MM.1S (cell line): ENCODE results near the gene DAAM1.

Source experiments
- DNase-seq: peaks from one replicate; pipeline ENCODE4 v3.0.0-alpha.2; 2015
- H2AFZ ChIP-seq: fragments of 300-600 bp; sonication (generic); 2 replicates; pipeline ENCODE4 v1.6.0; 2016; ENCODE audit warnings: antibody characterized with exemption, low read length
- H3F3A ChIP-seq: fragments of 300-600 bp; sonication (generic); 2 replicates; pipeline ENCODE4 v1.6.1; 2016; ENCODE audit warnings: mild to moderate bottlenecking, antibody characterized with exemption, low read length, moderate library complexity, mixed read lengths; ENCODE audit not compliant: insufficient read depth
- H3K27ac ChIP-seq: fragments of 300-600 bp; sonication (generic); 2 replicates; pipeline ENCODE4 v1.5.1; 2016; ENCODE audit warnings: mild to moderate bottlenecking, low read length
- H3K27me3 ChIP-seq: fragments of 300-600 bp; sonication (generic); replicated peaks from 2 replicates; pipeline ENCODE4 v1.6.0; 2016; ENCODE audit warnings: low read length; ENCODE audit not compliant: insufficient read depth
- H3K36me3 ChIP-seq: fragments of 300-600 bp; sonication (generic); replicated peaks from 2 replicates; pipeline ENCODE4 v1.6.1; 2016; ENCODE audit warnings: mild to moderate bottlenecking, low read length, mixed read lengths; ENCODE audit not compliant: insufficient read depth
- H3K4me1 ChIP-seq: fragments of 300-600 bp; sonication (generic); 2 replicates; pipeline ENCODE4 v1.6.1; 2016; ENCODE audit warnings: low read length, mixed read lengths
- H3K4me2 ChIP-seq: fragments of 300-600 bp; sonication (generic); 2 replicates; pipeline ENCODE4 v1.6.0; 2016; ENCODE audit warnings: low read depth, low read length
- H3K4me3 ChIP-seq: fragments of 300-600 bp; sonication (generic); 2 replicates; pipeline ENCODE4 v1.5.1; 2016; ENCODE audit warnings: low read length, mixed read lengths
- H3K79me2 ChIP-seq: fragments of 300-600 bp; sonication (generic); 2 replicates; pipeline ENCODE4 v1.6.1; 2016; ENCODE audit warnings: mixed run types, low read length, mixed read lengths
- H3K9ac ChIP-seq: fragments of 300-600 bp; sonication (generic); 2 replicates; pipeline ENCODE4 v1.6.1; 2016; ENCODE audit warnings: low read length, mixed read lengths
- H3K9me2 ChIP-seq: fragments of 300-600 bp; sonication (generic); replicated peaks from 2 replicates; pipeline ENCODE4 v1.6.1; 2016; ENCODE audit warnings: mild to moderate bottlenecking, low read length, mixed read lengths; ENCODE audit not compliant: insufficient read depth
- H3K9me3 ChIP-seq: fragments of 300-600 bp; sonication (generic); replicated peaks from 2 replicates; pipeline ENCODE4 v1.6.1; 2016; ENCODE audit warnings: mild to moderate bottlenecking, low read length, mixed read lengths; ENCODE audit not compliant: insufficient read depth
- H4K20me1 ChIP-seq: fragments of 300-600 bp; sonication (generic); 2 replicates; pipeline ENCODE4 v1.6.1; 2016; ENCODE audit warnings: mild to moderate bottlenecking, low read length, moderate library complexity, mixed read lengths; ENCODE audit not compliant: insufficient read depth
- CTCF ChIP-seq: fragments of 300-600 bp; sonication (generic); IDR thresholded peaks from 2 replicates; pipeline ENCODE4 v1.5.1; 2016; ENCODE audit warnings: antibody characterized with exemption, low read length, mixed read lengths
- EZH2 ChIP-seq: fragments of 300-600 bp; sonication (generic); optimal IDR thresholded peaks from 2 replicates; pipeline ENCODE3; 2017; ENCODE audit warnings: low read depth, mild to moderate bottlenecking, antibody characterized with exemption, low read length, mixed read lengths
- EZH2phosphoT487 ChIP-seq: fragments of 300-600 bp; sonication (generic); IDR thresholded peaks from 2 replicates; pipeline ENCODE4 v1.6.1; 2018; ENCODE audit warnings: antibody characterized with exemption, low read length

DAAM1 gene

GRCh38 chr14:59189091-59189785 is 771 bp downstream of the DAAM1 start:
- Histone ChIP-seq H2AFZ (peak overlapping the region; percentile 72), H4K20me1 (no peaks in the 10 kb centered on the region), H3K9me3 (no peaks in the 10 kb centered on the region), H3K79me2 (peaks cover 9% of the 10 kb centered on the region; the same call in 1 of the 2 replicates), H3K9ac (peak overlapping the region; percentile 77), H3K36me3 (no peaks in the 10 kb centered on the region), H3F3A (0 out of 2 replicates have a peak, but pooled peaks cover 3% of the 10 kb centered on the region), H3K27me3 (no peaks in the 10 kb centered on the region), H3K27ac (peak overlapping the region; percentile 61; the same call in 1 of the 2 replicates), H3K4me2 (peak overlapping the region; percentile 91), H3K9me2 (no peaks in the 10 kb centered on the region), H3K4me3 (peak overlapping the region; percentile 85), H3K4me1 (peaks cover 7% of the 10 kb centered on the region; the same call in 1 of the 2 replicates)
- no peak for TF ChIP-seq EZH2phosphoT487
- no peak for TF ChIP-seq CTCF
- TF ChIP-seq EZH2, result no peak
- DNase-seq, result peak; percentile 6

DNA sequence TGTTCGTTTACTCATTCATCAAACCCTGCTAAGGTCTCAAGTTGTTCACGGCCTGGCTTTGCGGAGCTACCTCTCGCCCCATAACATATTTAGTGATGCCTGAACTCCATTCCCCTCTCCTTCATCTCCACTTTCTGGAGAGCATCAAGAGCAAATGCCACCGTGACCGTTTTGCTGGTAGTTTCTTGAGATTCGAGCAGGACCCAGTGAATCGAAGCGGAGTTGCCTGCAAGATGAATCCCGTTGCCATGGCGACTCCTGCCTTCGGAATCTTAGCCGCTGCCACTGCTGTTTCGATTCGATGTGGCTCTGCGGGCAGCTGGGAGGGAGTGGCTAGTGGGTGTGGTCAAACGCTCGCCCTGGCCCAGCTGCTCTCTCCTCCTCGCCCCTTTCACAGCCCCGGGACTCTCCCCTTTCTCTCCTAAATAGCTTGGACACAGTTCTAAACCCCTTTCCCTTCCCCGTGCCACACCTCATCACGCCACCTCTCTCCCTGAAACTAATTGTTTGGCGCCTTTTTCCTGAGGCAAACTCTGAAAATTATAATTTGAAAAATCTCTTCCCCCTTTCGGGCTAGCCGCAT is 1.4 kb downstream of the DAAM1 start:
- peak overlapping the region; percentile 72 for H2AFZ ChIP-seq
- 0 out of 2 replicates have a peak, but pooled peaks cover 3% of the 10 kb centered on the region for H3F3A ChIP-seq
- H3K36me3 ChIP-seq, result no peaks in the 10 kb centered on the region
- peak overlapping the region; percentile 77 for H3K9ac ChIP-seq
- peaks cover 7% of the 10 kb centered on the region; the same call in 1 of the 2 replicates for H3K4me1 ChIP-seq
- H3K9me2 ChIP-seq, result no peaks in the 10 kb centered on the region
- H3K79me2 ChIP-seq, result peaks cover 9% of the 10 kb centered on the region; the same call in 1 of the 2 replicates
- H3K4me2 ChIP-seq, result peak overlapping the region; percentile 91
- peak overlapping the region; percentile 61; the same call in 1 of the 2 replicates for H3K27ac ChIP-seq
- H3K27me3 ChIP-seq, result no peaks in the 10 kb centered on the region
- no peaks in the 10 kb centered on the region for H3K9me3 ChIP-seq
- peak overlapping the region; percentile 85 for H3K4me3 ChIP-seq
- DNase-seq, result peak; percentile 70
- no peaks in the 10 kb centered on the region for H4K20me1 ChIP-seq
- no peak for TF ChIP-seq EZH2
- TF ChIP-seq CTCF, result no peak
- no peak for TF ChIP-seq EZH2phosphoT487

- TF ChIP-seq EZH2phosphoT487, result no peak
- TF ChIP-seq CTCF, result peak; percentile 25
- TF ChIP-seq EZH2, result no peak
- H3K9me2 ChIP-seq, result no peaks in the 10 kb centered on the region
- no peaks in the 10 kb centered on the region for H3K27me3 ChIP-seq
- peak overlapping the region; percentile 85 for H3K4me3 ChIP-seq
- H3K9me3 ChIP-seq, result no peaks in the 10 kb centered on the region
- H3K4me1 ChIP-seq, result peaks cover 7% of the 10 kb centered on the region; the same call in 1 of the 2 replicates
- peak overlapping the region; percentile 63; the same call in 1 of the 2 replicates for H2AFZ ChIP-seq
- no peaks in the 10 kb centered on the region for H3K36me3 ChIP-seq
- peaks cover 9% of the 10 kb centered on the region; the same call in 1 of the 2 replicates for H3K79me2 ChIP-seq
- peak overlapping the region; percentile 91 for H3K4me2 ChIP-seq
- peak overlapping the region; percentile 32; the same call in 1 of the 2 replicates for H3K27ac ChIP-seq
- DNase-seq, result no peak
- no peaks in the 10 kb centered on the region for H4K20me1 ChIP-seq
- peak overlapping the region; percentile 77; the same call in 1 of the 2 replicates for H3K9ac ChIP-seq
- 0 out of 2 replicates have a peak, but pooled peaks cover 3% of the 10 kb centered on the region for H3F3A ChIP-seq
Observed at GRCh38 chr14:59190372-59190771, 1.9 kb downstream of the DAAM1 start.
